Lower lobe of right lung (tissue), 2 donors: ENCODE measurements around the gene RPL36A. TPM values are rescaled to one million over a fixed set of nuclear protein-coding genes. Genes with fewer than 3 reads are reported as not detected.
A peak's percentile ranks its signal among the peaks of the same experiment; 100 is the strongest.

Source experiments
- ATAC-seq, 2 donors: fragments of 200-7000 bp; cut with Tn5 transposase; one replicate each; pipeline ENCODE4 v1.9.1; 2020 to 2022; ENCODE audit warnings: mild to moderate bottlenecking in 2 of 2, moderate library complexity in 2 of 2
- DNase-seq: peaks from one replicate; pipeline ENCODE4 v3.0.0-alpha.2; 2020
- H3K27ac ChIP-seq: fragments of 200-600 bp; one replicate; pipeline ENCODE4 v1.8.0; 2022
- H3K27me3 ChIP-seq: fragments of 200-600 bp; one replicate; pipeline ENCODE4 v1.8.0; 2022; ENCODE audit warnings: low read depth
- H3K36me3 ChIP-seq: fragments of 200-600 bp; one replicate; pipeline ENCODE4 v1.8.0; 2022; ENCODE audit warnings: mild to moderate bottlenecking
- H3K4me1 ChIP-seq: fragments of 200-600 bp; one replicate; pipeline ENCODE4 v1.8.0; 2022
- H3K4me3 ChIP-seq: fragments of 200-600 bp; one replicate; pipeline ENCODE4 v1.8.0; 2022; ENCODE audit warnings: mild to moderate bottlenecking
- H3K9me3 ChIP-seq: fragments of 200-600 bp; one replicate; pipeline ENCODE4 v1.8.0; 2022
- CTCF ChIP-seq: fragments of 200-600 bp; IDR thresholded peaks from one replicate; pipeline ENCODE4 v1.8.0; 2022; ENCODE audit warnings: antibody characterized with exemption, mild to moderate bottlenecking
- intact Hi-C: fragments of 100-400 bp; cut with DNase I; formaldehyde crosslinking; loops from one replicate; pipeline ENCODE4 v1.11.0; 2022
- long read RNA-seq: library from polyadenylated mRNA; unstranded; transcript quantifications from one replicate; pipeline ENCODE4 v2.0.0, GENCODE V29; 2021
- total RNA-seq: library from RNA; stranded (reverse); fragmentation: NEBNext Ultra II Directional; extraction: Animal tissue kit (Norgen Biotek cat#: 25700); gene quantifications from one replicate; pipeline ENCODE4 v1.2.1, GENCODE V29; 2021
- donor health status: DM: no; HTN: yes; CAD: no; lungs with severe emphysema.

Gene RPL36A
- total RNA-seq: 154 TPM
- long read RNA-seq, partial matches to known transcripts: 0 of 2 reads
- long read RNA-seq, other reads (novel, unspliced or antisense): 0 of 2 reads

- Histone ChIP-seq H3K27ac (peak within 1 kb of the TSS; percentile 69), H3K27me3 (no peaks in the 10 kb centered on the region), H3K36me3 (peaks cover 23% of the 10 kb centered on the region), H3K4me1 (no peaks in the 10 kb centered on the region), H3K4me3 (peak within 1 kb of the TSS; percentile 64), H3K9me3 (no peaks in the 10 kb centered on the region)
- DNase-seq: peak; percentile 91
- peak; percentile 65 for TF ChIP-seq CTCF
- ATAC-seq: peak; percentile 98
- intact Hi-C loops: no loop called here
Observed at GRCh38 chrX:101390664-101391525, at the start of gene RPL36A. RPL36A (plus strand) TSS chrX:101391011; CDS start chrX:101391044, 33 bp downstream.

- Histone ChIP-seq H3K9me3 (no peaks in the 10 kb centered on the region), H3K36me3 (no peaks in the 10 kb centered on the region), H3K27me3 (no peaks in the 10 kb centered on the region), H3K27ac (peak overlapping the region; percentile 81), H3K4me1 (no peaks in the 10 kb centered on the region), H3K4me3 (peak overlapping the region; percentile 67)
- ATAC-seq: peak; percentile 30 to 35
- DNase-seq: no peak
- no peak for TF ChIP-seq CTCF
- intact Hi-C loops: no loop called here
Observed at GRCh38 chrX:101347859-101348451, 42.9 kb upstream of the RPL36A start.

- intact Hi-C loops: no loop called here
- ATAC-seq: peak; percentile 99
- no peak for TF ChIP-seq CTCF
Observed at GRCh38 chrX:101348452-101349192, 42.2 kb upstream of the RPL36A start, which contains the start of gene TIMM8A. TIMM8A (minus strand) TSS chrX:101348742; CDS start chrX:101348664, 78 bp downstream.

GRCh38 chrX:101349193-101349562 lies 41.6 kb upstream of the RPL36A start:
- no peak for ATAC-seq
- intact Hi-C loops: no loop called here
- Histone ChIP-seq H3K27me3 (no peaks in the 10 kb centered on the region), H3K36me3 (no peaks in the 10 kb centered on the region), H3K9me3 (no peaks in the 10 kb centered on the region), H3K27ac (no peak overlapping the region), H3K4me1 (no peaks in the 10 kb centered on the region), H3K4me3 (peak overlapping the region; percentile 67)
- TF ChIP-seq CTCF: no peak
- no peak for DNase-seq

More at GRCh38 chrX:101348452-101349192, 42.2 kb upstream of the RPL36A start, which contains the start of gene TIMM8A:
- Histone ChIP-seq H3K4me3 (peak within 1 kb of the TSS; percentile 67), H3K27ac (peak within 1 kb of the TSS; percentile 81), H3K4me1 (no peaks in the 10 kb centered on the region), H3K36me3 (no peaks in the 10 kb centered on the region), H3K9me3 (no peaks in the 10 kb centered on the region), H3K27me3 (no peaks in the 10 kb centered on the region)
- DNase-seq: peak; percentile 87

GRCh38 chrX:101357166-101357795 lies 33.5 kb upstream of the RPL36A start:
- DNase-seq: no peak
- ATAC-seq: no peak
- TF ChIP-seq CTCF: no peak
- Histone ChIP-seq H3K4me3 (no peak overlapping the region), H3K4me1 (no peaks in the 10 kb centered on the region), H3K27me3 (no peaks in the 10 kb centered on the region), H3K9me3 (no peaks in the 10 kb centered on the region), H3K36me3 (no peaks in the 10 kb centered on the region), H3K27ac (no peak overlapping the region)
- intact Hi-C loops: no loop called here
